ENCODE results near the gene SLC13A2. TPM values are rescaled to one million over a fixed set of nuclear protein-coding genes. Genes with fewer than 3 reads are reported as not detected.

Gene SLC13A2
- total and polyA plus RNA-seq, 9 of the 15 experiments (the other 6 are each of a cell fraction or from before 2014, with no cell fraction given), result 0.13 TPM; not detected in 8

- BruUV-seq (replicated peaks), result no TSS peak
- ChIA-PET POLR2A (interaction anchor here (0.6 kb wide), 1 partner anchor 703 kb away, joined by 3 read pairs; no protein-coding TSS in a partner anchor), CTCF (ENCODE audit: low intra/inter-chr PET ratio) (no interaction called here)
- no peak overlapping the region for H3K4me3 ChIP-seq
- H3K4me1 ChIP-seq (replicated peaks in 1 of 2; ENCODE audit: control insufficient read depth in 2 of 2, insufficient read depth in 2 of 2, low read length in 2 of 2), result peaks cover 0 to 15% of the 10 kb centered on the region in 2 experiments; a peak in 3 of 5 replicates
- 0 out of 4 replicates have a peak overlapping the region, but pooled peaks of 1 of the 2 experiments have one; percentile 36 for H3K9ac ChIP-seq (ENCODE audit: insufficient read depth in 1 of 2, low read depth in 2 of 2, low read length in 2 of 2)
- no peak overlapping the region for H2AFZ ChIP-seq (ENCODE audit: low read depth, low read length)
- H4K20me1 ChIP-seq (replicated peaks; ENCODE audit: control insufficient read depth, insufficient read depth, low read length), result peaks cover 18% of the 10 kb centered on the region; the same call in 1 of the 2 replicates
- H3K4me2 ChIP-seq (ENCODE audit: insufficient read depth, low read length), result no peak overlapping the region
- 8% methylated on average over 8 of the region's 11 CpGs for whole genome bisulfite sequencing (ENCODE audit: insufficient coverage, low coverage, missing lambda C conversion rate)
- no peak overlapping the region for H3K27ac ChIP-seq (ENCODE audit: extremely low read depth, low read depth, low read length)
- DNase-seq (ENCODE audit: extremely low read depth in 1 of 4, low spot score in 3 of 4), result peak in 2 of 4 experiments; percentile 38 to 45
- TF ChIP-seq RAD21 (CRISPR knock-in tag; conservative IDR thresholded peaks at IDR 0.05 in 1 of 2, IDR thresholded peaks at IDR 0.05 in 1 of 2), result peak in 1 of 2 experiments; percentile 21; a peak in 1 of 4 replicates
- TF ChIP-seq CTCF (IDR thresholded peaks at IDR 0.05 in 2 of 3, conservative IDR thresholded peaks at IDR 0.05 in 1 of 3; ENCODE audit: insufficient read depth in 2 of 3, low read depth in 1 of 3, low read length in 3 of 3), result peak in 2 of 3 experiments; percentile 18 to 19; a peak in 2 of 6 replicates
- no peak for TF ChIP-seq ZNF24 (IDR thresholded peaks at IDR 0.05)
- intact Hi-C loops (cut with micrococcal nuclease) (no loop called here), in situ Hi-C loops (cut with MboI) (loop anchor here (5.0 kb wide), 1 partner anchor 38 kb away; no protein-coding TSS in a partner anchor)
- no peaks in the 10 kb centered on the region for H3K9me3 ChIP-seq (replicated peaks; ENCODE audit: control insufficient read depth, insufficient read depth, low read depth, low read length)
- FAIRE-seq, result no peak
- peaks cover 9 to 55% of the 10 kb centered on the region in 2 experiments; a peak in 4 of 5 replicates for H3K27me3 ChIP-seq (ENCODE audit: control insufficient read depth in 2 of 2, insufficient read depth in 2 of 2, low read length in 2 of 2)
- no peaks in the 10 kb centered on the region for H3K9me1 ChIP-seq (ENCODE audit: control insufficient read depth, insufficient read depth, low read length)
- peak; percentile 56 for ATAC-seq
- H3K36me3 ChIP-seq (ENCODE audit: control insufficient read depth, insufficient read depth, low read length), result no peaks in the 10 kb centered on the region
- no peaks in the 10 kb centered on the region for H3K79me2 ChIP-seq (ENCODE audit: control insufficient read depth, insufficient read depth, low read length)
Observed at GRCh38 chr17:28534740-28535375, 61.4 kb downstream of the SLC13A2 start.
